Smooth muscle cell (in vitro differentiated cells): ENCODE results near the gene NLGN1. TPM values are rescaled to one million over a fixed set of nuclear protein-coding genes. Genes with fewer than 3 reads are reported as not detected.

Source experiments
- DNase-seq: peaks from one replicate; lab custom pipeline; 2025; ENCODE audit not compliant: unreplicated experiment; lab: John Stamatoyannopoulos, UW
- H2AFZ ChIP-seq: fragments of 200-600 bp; sonication (generic); 2 replicates; pipeline ENCODE4 v1.6.0; 2016; ENCODE audit warnings: antibody characterized with exemption, low read depth, mild to moderate bottlenecking
- H3F3A ChIP-seq: fragments of 200-600 bp; sonication (generic); 2 replicates; pipeline ENCODE4 v1.6.0; 2017; ENCODE audit warnings: antibody characterized with exemption, low read depth
- H3K27ac ChIP-seq: fragments of 200-600 bp; sonication (generic); 2 replicates; pipeline ENCODE4 v1.5.1; 2016; ENCODE audit warnings: low read depth, mild to moderate bottlenecking
- H3K27me3 ChIP-seq: fragments of 200-600 bp; sonication (generic); 2 replicates; pipeline ENCODE4 v1.6.1; 2016; ENCODE audit warnings: low read depth, mild to moderate bottlenecking
- H3K36me3 ChIP-seq: fragments of 200-600 bp; sonication (generic); 2 replicates; pipeline ENCODE4 v1.5.1; 2016; ENCODE audit warnings: low read depth
- H3K4me1 ChIP-seq: fragments of 200-600 bp; sonication (generic); 2 replicates; pipeline ENCODE4 v1.5.1; 2016; ENCODE audit warnings: low read depth
- H3K4me2 ChIP-seq: fragments of 200-600 bp; sonication (generic); 2 replicates; pipeline ENCODE4 v1.6.0; 2016; ENCODE audit warnings: mild to moderate bottlenecking
- H3K4me3 ChIP-seq: fragments of 200-600 bp; sonication (generic); 2 replicates; pipeline ENCODE4 v1.5.1; 2016; ENCODE audit warnings: mild to moderate bottlenecking
- H3K79me2 ChIP-seq: fragments of 200-600 bp; sonication (generic); 2 replicates; pipeline ENCODE4 v1.6.0; 2016; ENCODE audit warnings: low read depth, mild to moderate bottlenecking
- H3K9ac ChIP-seq: fragments of 200-600 bp; sonication (generic); 2 replicates; pipeline ENCODE4 v1.6.0; 2016; ENCODE audit warnings: low read depth
- H3K9me3 ChIP-seq: fragments of 200-600 bp; sonication (generic); replicated peaks from 2 replicates; pipeline ENCODE4 v1.5.1; 2016; ENCODE audit warnings: low read depth
- H4K20me1 ChIP-seq: fragments of 200-600 bp; sonication (generic); 2 replicates; pipeline ENCODE4 v1.6.0; 2016; ENCODE audit warnings: low read depth
- CTCF ChIP-seq: fragments of 200-600 bp; sonication (generic); IDR thresholded peaks from 2 replicates; pipeline ENCODE4 v1.5.1; 2017; ENCODE audit warnings: borderline replicate concordance, mild to moderate bottlenecking, antibody characterized with exemption; ENCODE audit not compliant: insufficient read depth, poor library complexity, severe bottlenecking
- WGBS: methylation state at CpG from one replicate; pipeline ENCODE4 v1.1.7; 2016; ENCODE audit warnings: low lambda C conversion rate; 5-methylcytosine and 5-hydroxymethylcytosine counted together
- polyA plus RNA-seq: library from polyadenylated mRNA; unstranded; fragments of >200 nt; fragmentation: Nextera tagmentation; extraction: Ambion mirVana; gene quantifications from 2 replicates; pipeline ENCODE4 v1.2.1, GENCODE V29; 2016
- total RNA-seq: library from RNA; depleted of rRNA; stranded (reverse); fragments of >200 nt; gene quantifications from 2 replicates; pipeline ENCODE4 v1.2.3, GENCODE V29; 2014

Gene NLGN1
- total and polyA plus RNA-seq, 2 experiments from 2014 or later = 0.04 TPM; not detected in 1

- Histone ChIP-seq H3K4me3 (no peak overlapping the region), H2AFZ (no peak overlapping the region), H3K9ac (no peak overlapping the region), H4K20me1 (no peaks in the 10 kb centered on the region), H3K4me1 (no peaks in the 10 kb centered on the region), H3K27me3 (peaks cover 12% of the 10 kb centered on the region), H3K4me2 (no peak overlapping the region), H3K9me3 (no peaks in the 10 kb centered on the region), H3F3A (no peaks in the 10 kb centered on the region), H3K79me2 (no peaks in the 10 kb centered on the region), H3K27ac (no peak overlapping the region), H3K36me3 (no peaks in the 10 kb centered on the region)
- no peak for DNase-seq
- no peak for TF ChIP-seq CTCF
- 95% methylated on average over 4 of the region's 4 CpGs for WGBS
Observed at GRCh38 chr3:174253940-174254339, 856.4 kb downstream of the NLGN1 start.

GRCh38 chr3:174255454-174255853, 857.9 kb downstream of the NLGN1 start:
- Histone ChIP-seq H3K9me3 (no peaks in the 10 kb centered on the region), H2AFZ (no peak overlapping the region), H3K4me3 (no peak overlapping the region), H4K20me1 (no peaks in the 10 kb centered on the region), H3K4me1 (no peaks in the 10 kb centered on the region), H3K36me3 (no peaks in the 10 kb centered on the region), H3F3A (no peaks in the 10 kb centered on the region), H3K9ac (no peak overlapping the region), H3K79me2 (no peaks in the 10 kb centered on the region), H3K27me3 (peaks cover 4% of the 10 kb centered on the region), H3K27ac (no peak overlapping the region), H3K4me2 (no peak overlapping the region)
- DNase-seq = no peak
- 98% methylated on average over 6 of the region's 6 CpGs for WGBS
- TF ChIP-seq CTCF = no peak

DNA sequence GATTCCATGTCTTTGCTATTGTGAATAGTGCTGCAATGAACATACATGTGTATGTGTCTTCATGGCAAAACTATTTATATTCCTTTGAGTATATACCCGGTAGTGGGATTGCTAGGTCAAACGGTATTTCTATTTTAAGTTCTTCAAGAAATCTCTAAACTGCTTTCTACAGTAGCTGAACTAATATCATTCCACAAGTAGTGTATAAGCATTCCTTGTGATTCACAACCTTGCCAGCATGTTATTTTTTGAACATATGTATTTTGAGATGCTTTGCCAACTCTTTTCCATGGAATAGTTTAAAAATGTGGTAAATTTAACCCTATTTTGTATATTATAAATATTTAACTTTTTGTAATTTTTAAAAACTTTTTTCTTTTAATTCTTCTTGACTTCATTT, 868.9 kb downstream of the NLGN1 start:
- H3K27me3 ChIP-seq = no peaks in the 10 kb centered on the region
- H3K36me3 ChIP-seq = no peaks in the 10 kb centered on the region
- H3K4me2 ChIP-seq = no peak overlapping the region
- H3K4me3 ChIP-seq = no peak overlapping the region
- H3K9me3 ChIP-seq = no peaks in the 10 kb centered on the region
- no peak overlapping the region for H3K9ac ChIP-seq
- H3K4me1 ChIP-seq = no peaks in the 10 kb centered on the region
- no peak for TF ChIP-seq CTCF
- no peaks in the 10 kb centered on the region for H4K20me1 ChIP-seq
- no peaks in the 10 kb centered on the region for H3K79me2 ChIP-seq
- DNase-seq = no peak
- 94% methylated on average over 2 of the region's 2 CpGs for WGBS
- H3K27ac ChIP-seq = no peak overlapping the region
- H3F3A ChIP-seq = no peaks in the 10 kb centered on the region
- no peak overlapping the region for H2AFZ ChIP-seq

- Histone ChIP-seq H3K4me3 (no peak overlapping the region), H3F3A (no peaks in the 10 kb centered on the region), H4K20me1 (no peaks in the 10 kb centered on the region), H2AFZ (no peak overlapping the region), H3K9me3 (no peaks in the 10 kb centered on the region), H3K36me3 (no peaks in the 10 kb centered on the region), H3K27ac (no peak overlapping the region), H3K4me2 (no peak overlapping the region), H3K27me3 (no peaks in the 10 kb centered on the region), H3K9ac (no peak overlapping the region), H3K79me2 (no peaks in the 10 kb centered on the region), H3K4me1 (no peaks in the 10 kb centered on the region)
- 91% methylated on average over 5 of the region's 5 CpGs for WGBS
- DNase-seq = no peak
- TF ChIP-seq CTCF = no peak
Observed at GRCh38 chr3:174268061-174268460, 870.5 kb downstream of the NLGN1 start.
